K562 (cell line): Measurements from ENCODE around the gene FAM53A. TPM values are rescaled to one million over a fixed set of nuclear protein-coding genes. Genes with fewer than 3 reads are reported as not detected.
A peak's percentile ranks its signal among the peaks of the same experiment; 100 is the strongest.

Source experiments
- ATAC-seq: fragments of 200-7000 bp; cut with Tn5 transposase; 3 replicates; pipeline ENCODE4 v1.9.1; 2020; ENCODE audit warnings: moderate library complexity
- BruUV-seq: library from RNA; stranded (reverse); fragments of 400-500 nt; replicated peaks from 2 replicates; lab custom pipeline; 2021; lab: Mats Ljungman, UMichigan
- CTCF ChIA-PET: fragments of 300-600 bp; formaldehyde crosslinking; extraction: SDS; loops from one replicate; lab custom pipeline; 2021; ENCODE audit warnings: low intra/inter-chr PET ratio; lab: Yijun Ruan, JAX
- POLR2A ChIA-PET: fragments of 300-600, 350-650 bp; sonication (Branson Sonifier 250); formaldehyde crosslinking; extraction: SDS; loops from one replicate; lab custom pipeline; 2021; ENCODE audit warnings: antibody characterized with exemption, inconsistent platforms; lab: Yijun Ruan, JAX
- DNase-seq, 4 experiments: peaks; one replicate each; pipeline versions ENCODE4 v3.0.0 to v3.0.0-alpha.2; 2011 to 2018; ENCODE audit warnings: low spot score in 3 of 4, mixed read lengths in 3 of 4; ENCODE audit errors: extremely low read depth in 1 of 4
- FAIRE-seq: peaks from 2 replicates; lab custom pipeline; 2011; peaks lifted over from hg19 to GRCh38; lab: Jason Lieb, UNC
- H2AFZ ChIP-seq: 2 replicates; pipeline ENCODE4 v1.6.0; 2011; ENCODE audit warnings: low read depth, low read length, control low read depth, inconsistent platforms
- H3K27ac ChIP-seq: fragments of 200-600 bp; 3 replicates; pipeline ENCODE4 v1.8.0; 2011; ENCODE audit warnings: low read depth, mild to moderate bottlenecking, control low read depth, inconsistent platforms, low read length, moderate library complexity, mixed read lengths; ENCODE audit errors: extremely low read depth
- H3K27me3 ChIP-seq, 2 experiments: fragments of 300-600 bp in 1 of 2; 2 replicates in 1 of 2; 3 replicates in 1 of 2; pipeline versions ENCODE4 v1.6.0 to v1.8.0; 2011; ENCODE audit warnings: inconsistent platforms in 2 of 2, low read length in 2 of 2, mild to moderate bottlenecking in 1 of 2, mixed read lengths in 1 of 2, moderate library complexity in 1 of 2; ENCODE audit not compliant: control insufficient read depth in 2 of 2, insufficient read depth in 2 of 2
- H3K36me3 ChIP-seq: fragments of 300-600 bp; 3 replicates; pipeline ENCODE4 v1.8.0; 2011; ENCODE audit warnings: mild to moderate bottlenecking, low read length, inconsistent platforms; ENCODE audit not compliant: control insufficient read depth, insufficient read depth
- H3K4me1 ChIP-seq, 2 experiments: fragments of 200-600 bp in 1 of 2; replicated peaks in 1 of 2; 2 replicates in 1 of 2; 3 replicates in 1 of 2; pipeline versions ENCODE4 v1.5.1 to v1.8.0; 2011; ENCODE audit warnings: inconsistent platforms in 2 of 2, low read length in 2 of 2, mild to moderate bottlenecking in 1 of 2, mixed read lengths in 1 of 2, moderate library complexity in 1 of 2; ENCODE audit not compliant: control insufficient read depth in 2 of 2, insufficient read depth in 2 of 2
- H3K4me2 ChIP-seq: 2 replicates; pipeline ENCODE4 v1.6.1; 2011; ENCODE audit warnings: low read length, control low read depth, inconsistent platforms, mixed read lengths; ENCODE audit not compliant: insufficient read depth
- H3K4me3 ChIP-seq: fragments of 200-600 bp; sonication (generic), shearing (Covaris generic); 2 replicates; pipeline ENCODE4 v1.5.1; 2016; ENCODE audit warnings: control low read depth, inconsistent platforms
- H3K79me2 ChIP-seq: fragments of 200-600 bp; 3 replicates; pipeline ENCODE4 v1.8.0; 2011; ENCODE audit warnings: low read length, inconsistent platforms; ENCODE audit not compliant: control insufficient read depth, insufficient read depth
- H3K9ac ChIP-seq, 2 experiments: 2 replicates each; pipeline versions ENCODE4 v1.6.0 to v1.6.1; 2011; ENCODE audit warnings: low read depth in 2 of 2, low read length in 2 of 2, control low read depth in 1 of 2, inconsistent platforms in 1 of 2, mild to moderate bottlenecking in 1 of 2, mixed read lengths in 1 of 2; ENCODE audit not compliant: insufficient read depth in 1 of 2
- H3K9me1 ChIP-seq: one replicate; pipeline ENCODE4 v1.6.0; 2011; ENCODE audit warnings: inconsistent platforms, mild to moderate bottlenecking, low read length, moderate library complexity; ENCODE audit not compliant: control insufficient read depth, insufficient read depth
- H3K9me3 ChIP-seq: replicated peaks from 2 replicates; pipeline ENCODE4 v1.5.1; 2011; ENCODE audit warnings: low read depth, low read length, inconsistent platforms; ENCODE audit not compliant: control insufficient read depth, insufficient read depth
- H4K20me1 ChIP-seq: replicated peaks from 2 replicates; pipeline ENCODE4 v1.6.1; 2011; ENCODE audit warnings: low read length, inconsistent platforms, mixed read lengths; ENCODE audit not compliant: control insufficient read depth, insufficient read depth
- CREBBP ChIP-seq: IDR thresholded peaks from one replicate; pipeline ENCODE4 v1.6.1; 2012; ENCODE audit warnings: low read depth, mild to moderate bottlenecking, control low read depth, inconsistent platforms, low read length
- HMG20A ChIP-seq: fragments of 450-650 bp; formaldehyde crosslinking; conservative IDR thresholded peaks from 2 replicates; pipeline ENCODE4 v1.4.0; 2020; ENCODE audit warnings: mild to moderate bottlenecking, mixed read lengths
- HSF4 ChIP-seq: fragments of 250-450 bp; sonication (Bioruptor Pico); IDR thresholded peaks from 2 replicates; pipeline ENCODE4 v2.1.2; 2022; ENCODE audit warnings: mild to moderate bottlenecking, moderate library complexity, borderline replicate concordance
- LEF1 ChIP-seq: fragments of 450-650 bp; IDR thresholded peaks from 2 replicates; pipeline ENCODE4 v1.6.1; 2016; ENCODE audit warnings: mild to moderate bottlenecking
- MAZ ChIP-seq, 2 experiments: fragments of 450-650 bp in 1 of 2; sonication (generic) in 1 of 2; formaldehyde crosslinking; IDR thresholded peaks in 1 of 2; conservative IDR thresholded peaks in 1 of 2; 2 replicates each; pipeline versions ENCODE4 v1.4.0 to v1.5.0; 2020; ENCODE audit warnings: mild to moderate bottlenecking in 1 of 2, missing genetic modification reagents in 1 of 2
- MTA3 ChIP-seq: fragments of 450-650 bp; formaldehyde crosslinking; IDR thresholded peaks from 2 replicates; pipeline ENCODE4 v1.6.1; 2017; ENCODE audit warnings: mild to moderate bottlenecking, borderline replicate concordance
- NFRKB ChIP-seq: fragments of 450-650 bp; IDR thresholded peaks from 2 replicates; pipeline ENCODE4 v1.6.1; 2016; ENCODE audit warnings: low read depth
- POLR3G ChIP-seq: IDR thresholded peaks from 2 replicates; pipeline ENCODE4 v1.6.1; 2011; ENCODE audit not compliant: insufficient read length, insufficient replicate concordance; ENCODE audit errors: extremely low read depth
- PREB ChIP-seq: sonication (generic); formaldehyde crosslinking; IDR thresholded peaks from 2 replicates; pipeline ENCODE4 v1.8.1; 2023; ENCODE audit warnings: mild to moderate bottlenecking, missing genetic modification reagents
- RFX5 ChIP-seq: IDR thresholded peaks from 2 replicates; pipeline ENCODE4 v1.6.1; 2011; ENCODE audit warnings: low read depth, mild to moderate bottlenecking, improper control_type of control experiment, low read length
- RHOXF2B ChIP-seq: fragments of 250-450 bp; sonication (Bioruptor Pico); conservative IDR thresholded peaks from 2 replicates; pipeline ENCODE4 v1.5.1; 2021
- SIN3B ChIP-seq: fragments of 450-650 bp; IDR thresholded peaks from 2 replicates; pipeline ENCODE4 v1.6.1; 2017; ENCODE audit warnings: low read depth, mild to moderate bottlenecking, moderate library complexity
- SMC3 ChIP-seq: conservative IDR thresholded peaks from 2 replicates; pipeline ENCODE4 v1.6.1; 2011; ENCODE audit warnings: low read depth, low read length, improper control_type of control experiment; ENCODE audit not compliant: insufficient read depth
- STAT6 ChIP-seq: sonication (generic); formaldehyde crosslinking; IDR thresholded peaks from 2 replicates; pipeline ENCODE4 v1.8.1; 2023; ENCODE audit warnings: mild to moderate bottlenecking, missing genetic modification reagents
- THRA ChIP-seq: fragments of 450-650 bp; IDR thresholded peaks from 2 replicates; pipeline ENCODE4 v1.6.1; 2017; ENCODE audit warnings: mild to moderate bottlenecking, moderate library complexity
- WGBS: fragments of 100-300 bp; shearing (Covaris generic); methylation state at CpG from one replicate; pipeline ENCODE4 v1.1.6; 2016; ENCODE audit warnings: low coverage, mixed read lengths; ENCODE audit not compliant: insufficient coverage; ENCODE audit errors: missing lambda C conversion rate; 5-methylcytosine and 5-hydroxymethylcytosine counted together
- in situ Hi-C: fragments of 300-500 bp; cut with MboI; formaldehyde crosslinking; loops from 4 replicates; pipeline ENCODE4 v1.15.0; 2018; ENCODE audit warnings: inconsistent platforms, mixed read lengths
- intact Hi-C: fragments of 100-400 bp; cut with micrococcal nuclease; formaldehyde crosslinking; loops from 2 replicates; pipeline ENCODE4 v1.14.2; 2022
- polyA plus RNA-seq, 8 experiments: library from polyadenylated mRNA; depleted of rRNA in 4 of 8; stranded (reverse) in 5 of 8; unstranded in 3 of 8; fragments of >200 nt; fragmentation: Nextera tagmentation in 2 of 8; fragmentation: Illumina TruSeq in 1 of 8; extraction: Ambion mirVana in 2 of 8; extraction: Trizol in 1 of 8; gene quantifications; 2 replicates each; pipeline versions ENCODE4 v1.2.1 to v1.2.3, GENCODE V29; 2011 to 2014; ENCODE audit warnings: inconsistent platforms in 1 of 8, missing spikeins in 1 of 8
- total RNA-seq, 7 experiments: library from RNA; depleted of rRNA in 6 of 7; stranded (reverse); fragments of >200 nt in 6 of 7; fragmentation: Illumina TruSeq in 2 of 7; extraction: Trizol in 2 of 7; gene quantifications; 2 replicates each; pipeline versions ENCODE4 v1.2.1 to v1.2.3, GENCODE V29; 2011 to 2021; ENCODE audit warnings: low replicate concordance in 1 of 7

The FAM53A gene
- total and polyA plus RNA-seq, 9 of the 15 experiments (the other 6 are each of a cell fraction or from before 2014, with no cell fraction given) = 0.53 to 2.7 (median 1.4) TPM; not detected in 2

- TF ChIP-seq STAT6 (CRISPR knock-in tag) (no peak), NFRKB (no peak), RHOXF2B (CRISPR knock-in tag) (no peak), SIN3B (no peak)
- TF ChIP-seq, all 486 proteins: peak for 0
Measured at GRCh38 chr4:1638873-1639272, 45.2 kb downstream of the FAM53A start (continued).

DNA sequence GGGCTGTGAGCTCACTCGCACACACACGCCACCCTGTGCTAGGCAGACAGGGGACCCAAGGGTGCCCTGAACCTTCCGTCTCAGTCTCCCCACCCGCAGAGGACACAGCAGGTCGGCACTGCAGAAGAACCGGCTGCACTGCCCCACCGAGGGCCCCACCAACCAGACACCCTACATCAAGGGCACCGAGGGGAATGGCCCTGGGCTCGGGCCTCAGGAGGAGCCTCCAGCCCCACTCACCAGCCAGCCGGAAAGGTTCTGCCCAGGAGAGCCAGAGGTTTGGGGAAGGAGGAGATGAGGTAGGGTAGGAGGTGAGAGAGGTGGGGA lies 45.9 kb downstream of the FAM53A start:
- WGBS = 7% methylated on average over 9 of the region's 10 CpGs
- H3K4me1 ChIP-seq = peaks cover 2 to 55% of the 10 kb centered on the region in 2 experiments; a peak in 3 of 5 replicates
- H3K9ac ChIP-seq = peak overlapping the region in 1 of 2 experiments; percentile 64; a peak in 1 of 4 replicates
- H3K27me3 ChIP-seq = peaks cover 18 to 56% of the 10 kb centered on the region in 2 experiments
- no peaks in the 10 kb centered on the region for H3K9me1 ChIP-seq
- H4K20me1 ChIP-seq = no peaks in the 10 kb centered on the region
- no peak for ATAC-seq
- intact Hi-C loops = no loop called here
- no peak overlapping the region for H3K27ac ChIP-seq
- FAIRE-seq = no peak
- in situ Hi-C loops = no loop called here
- no peaks in the 10 kb centered on the region for H3K9me3 ChIP-seq
- no peak overlapping the region for H2AFZ ChIP-seq
- no peak overlapping the region for H3K4me2 ChIP-seq
- no peaks in the 10 kb centered on the region for H3K79me2 ChIP-seq
- BruUV-seq = no TSS peak
- ChIA-PET CTCF (no interaction called here), POLR2A (no interaction called here)
- H3K4me3 ChIP-seq = no peak overlapping the region
- DNase-seq = no peak
- no peaks in the 10 kb centered on the region for H3K36me3 ChIP-seq
- TF ChIP-seq LEF1 (no peak), HMG20A (CRISPR knock-in tag) (no peak), MAZ (CRISPR knock-in tag; conservative IDR thresholded peaks at IDR 0.05 in 1 of 2, IDR thresholded peaks at IDR 0.05 in 1 of 2) (no peak), PREB (CRISPR knock-in tag) (no peak), SMC3 (no peak), THRA (no peak), POLR3G (no peak), CREBBP (no peak), MTA3 (no peak), RFX5 (no peak), HSF4 (CRISPR knock-in tag) (no peak)
